CD4-positive, alpha-beta T cell treated with Interleukin-2 at 100 ng/mL for 4 hours (primary cell): ENCODE results near the gene JDP2.

ENCODE experiments used
- DNase-seq: peaks from one replicate; pipeline ENCODE4 v3.0.0-alpha.2; 2020; ENCODE audit warnings: low spot score

JDP2 gene

DNA sequence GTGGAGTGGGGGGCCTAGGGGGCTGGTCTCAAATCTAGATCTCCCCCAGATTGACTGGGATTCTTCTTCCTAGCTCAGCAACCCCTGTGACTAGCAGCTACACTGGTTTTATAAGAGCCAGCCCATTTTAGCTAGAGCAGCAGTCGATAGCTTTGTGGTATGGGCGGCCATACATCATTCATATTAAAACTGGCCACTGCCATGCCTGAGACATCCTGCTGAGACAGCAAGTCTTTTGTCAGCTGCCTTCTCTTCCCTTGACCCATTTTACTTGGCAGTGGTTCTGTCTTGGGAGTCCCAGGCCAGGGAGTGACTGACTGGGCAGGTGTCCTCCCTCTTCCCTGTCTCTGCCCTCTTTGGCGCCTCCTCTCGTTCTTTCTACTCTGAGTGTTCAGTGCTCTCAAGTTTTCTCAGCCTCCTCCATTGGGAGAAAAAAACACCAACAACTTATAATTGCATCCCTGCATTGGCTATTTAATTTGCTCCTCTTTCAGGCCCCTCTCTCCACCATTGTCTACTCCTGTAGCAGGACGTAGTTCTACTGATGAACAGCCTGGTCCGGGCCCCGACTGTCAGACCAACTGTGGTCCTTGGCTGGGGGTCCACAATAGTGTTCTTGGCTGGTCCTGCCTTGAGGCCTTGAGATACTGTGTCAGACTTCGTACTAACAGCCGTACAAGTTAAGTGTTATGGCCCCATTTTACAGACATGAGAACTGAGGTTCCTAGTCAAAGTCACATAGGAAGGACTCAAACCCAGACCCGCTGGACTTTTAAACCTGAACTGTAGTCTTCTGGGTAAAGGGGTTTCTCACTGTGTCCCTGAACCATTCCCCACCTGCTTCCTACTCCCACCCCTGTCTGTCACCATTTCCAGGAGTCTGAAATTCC, 18.3 kb upstream of the JDP2 start:
- DNase-seq = no peak

- DNase-seq = no peak
Observed at GRCh38 chr14:75411214-75411540, 16.6 kb upstream of the JDP2 start.

GRCh38 chr14:75413013-75413412, 14.8 kb upstream of the JDP2 start:
- no peak for DNase-seq

GRCh38 chr14:75417674-75418073, 10.1 kb upstream of the JDP2 start:
- no peak for DNase-seq

DNA sequence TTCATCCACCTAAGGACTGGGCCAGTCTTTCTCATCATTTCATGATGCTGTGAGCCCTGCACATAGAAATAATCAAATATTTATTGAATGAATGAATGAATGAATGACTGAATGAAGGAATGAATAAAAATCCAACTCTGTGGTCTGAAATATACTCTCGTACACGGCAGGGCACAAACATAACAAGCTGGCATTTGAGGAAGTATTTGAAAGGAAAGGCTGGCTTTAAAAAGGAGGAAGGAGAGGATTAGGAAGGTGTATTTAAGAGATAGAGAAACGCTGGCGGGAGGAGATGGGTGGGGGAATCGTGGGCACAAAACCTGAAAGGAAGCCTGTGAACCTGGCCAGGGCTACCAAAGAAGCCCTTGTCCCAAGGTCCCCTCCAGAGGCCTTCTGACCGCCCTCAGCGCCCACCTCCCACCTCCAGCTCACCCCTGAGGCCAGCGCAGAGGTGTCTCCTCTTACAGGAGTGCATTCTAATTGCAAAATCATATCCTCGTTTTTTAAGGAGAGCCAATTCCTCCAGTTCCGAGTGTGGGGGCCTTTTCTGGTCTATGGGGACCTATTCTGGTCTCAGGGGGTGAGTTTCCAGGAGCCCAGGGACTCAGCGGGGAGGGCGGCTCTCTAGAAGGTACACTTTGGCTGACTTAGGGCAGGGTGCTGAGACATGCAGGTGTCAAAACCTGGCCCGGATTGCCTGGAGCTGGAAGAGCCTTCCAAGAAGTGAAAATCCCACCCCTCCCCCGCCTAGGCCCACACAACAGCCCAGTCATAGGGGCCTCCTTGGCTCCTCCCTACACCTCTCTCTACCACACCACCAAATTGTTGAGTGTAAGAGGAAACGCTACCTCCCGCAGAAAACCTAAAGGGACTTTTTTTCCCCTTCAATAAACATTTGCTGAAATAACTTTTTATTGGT, 8.7 kb upstream of the JDP2 start:
- peak; percentile 13 for DNase-seq

DNA sequence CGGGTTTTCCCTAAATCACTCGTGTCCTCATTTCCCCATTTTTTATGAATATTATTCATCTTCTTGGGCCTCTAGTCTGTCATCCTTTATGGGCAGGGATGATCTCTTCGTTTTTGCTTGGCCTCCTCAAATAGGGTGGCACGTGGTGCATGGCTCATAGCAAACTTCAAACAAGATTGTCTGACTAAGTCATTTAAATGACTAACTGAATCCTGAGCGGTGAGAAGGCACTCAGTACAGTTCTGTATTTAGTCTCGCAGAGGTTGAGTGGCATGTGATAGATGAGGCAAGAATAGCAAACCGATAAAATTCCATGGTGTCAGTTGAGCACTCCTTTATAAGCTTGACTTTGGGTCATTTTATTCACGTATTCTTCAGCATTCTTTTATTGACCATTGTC, 5.7 kb upstream of the JDP2 start:
- DNase-seq = no peak

DNA sequence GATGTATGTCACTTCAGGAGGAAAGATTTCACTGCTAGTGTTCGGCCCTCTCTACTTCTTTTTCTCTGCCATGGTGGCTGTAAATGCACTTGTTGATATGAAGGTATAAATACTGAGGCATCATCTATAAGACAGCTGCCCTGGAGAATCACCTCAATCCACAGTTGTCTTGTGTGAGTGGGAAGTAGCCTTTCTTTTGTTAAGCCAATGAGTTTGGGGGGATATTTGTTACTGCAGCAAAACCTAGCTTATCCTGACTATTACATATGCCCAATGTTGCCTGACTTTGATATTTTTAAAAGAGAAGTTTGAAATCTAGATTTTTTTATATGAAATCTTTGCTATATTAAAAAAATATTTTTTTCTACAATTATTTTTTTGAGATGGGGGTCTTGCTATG, 3.3 kb upstream of the JDP2 start:
- DNase-seq = no peak

DNA sequence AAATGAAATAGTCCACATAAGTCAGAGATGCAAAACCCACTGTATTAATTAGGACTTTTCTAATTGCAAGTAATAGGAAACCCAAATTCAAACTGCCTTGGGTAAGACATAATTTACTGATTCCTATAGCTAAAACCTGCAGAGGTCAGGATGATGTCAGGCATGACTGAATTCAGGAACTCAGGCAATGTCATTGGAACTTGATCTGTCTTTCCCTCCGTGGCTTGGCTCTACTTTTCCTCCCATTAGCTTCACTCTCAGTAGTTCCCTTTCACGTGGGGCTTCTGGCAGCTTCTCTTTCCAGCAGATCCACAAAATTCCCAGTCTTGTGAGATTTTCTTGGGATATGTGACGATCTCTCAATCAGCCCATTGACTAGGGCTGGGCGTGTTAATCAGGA, 2.4 kb upstream of the JDP2 start:
- DNase-seq = no peak

GRCh38 chr14:75426332-75427125, 1.3 kb upstream of the JDP2 start:
- DNase-seq = peak; percentile 6

DNA sequence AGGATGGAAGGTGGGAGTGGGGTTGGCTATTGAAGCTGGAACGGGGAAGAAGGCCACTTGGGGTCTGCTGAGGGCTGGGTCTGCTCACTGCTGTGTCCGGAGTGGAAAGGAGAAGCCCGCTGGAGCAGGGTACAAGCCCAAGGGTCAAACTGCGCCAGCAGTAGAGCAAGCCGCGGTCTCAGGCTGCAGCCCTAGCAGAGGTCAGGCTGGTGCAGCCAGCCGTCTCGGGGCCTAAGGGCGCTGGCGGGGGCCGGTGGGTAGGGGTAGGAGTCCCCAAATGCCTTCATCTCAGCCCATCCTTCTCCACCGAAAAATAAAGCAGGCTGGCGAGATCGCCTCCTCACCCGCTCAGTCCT, 718 bp upstream of the JDP2 start:
- no peak for DNase-seq

- no peak for DNase-seq
Observed at GRCh38 chr14:75428230-75429104, 645 bp downstream of the JDP2 start.

DNA sequence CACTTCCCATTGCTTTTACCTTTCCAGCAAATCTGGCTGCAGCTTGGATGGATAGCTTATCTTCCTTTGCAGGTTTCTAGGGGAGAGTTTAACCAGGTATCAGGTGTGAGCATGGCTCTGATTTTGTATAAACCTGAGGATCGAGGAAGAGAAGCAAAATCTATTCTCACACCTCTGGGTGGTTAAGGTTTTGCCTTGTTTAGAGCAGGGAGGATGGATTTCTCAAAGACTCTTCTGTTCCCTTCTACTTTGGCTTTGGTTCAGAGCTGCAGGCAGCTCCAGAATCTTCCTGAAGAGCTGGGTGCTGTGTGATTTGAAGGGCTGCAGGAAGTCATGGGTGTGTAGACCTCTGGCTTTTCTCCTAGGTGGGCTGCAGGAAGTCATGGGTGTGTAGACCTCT, 1.7 kb downstream of the JDP2 start:
- no peak for DNase-seq

DNA sequence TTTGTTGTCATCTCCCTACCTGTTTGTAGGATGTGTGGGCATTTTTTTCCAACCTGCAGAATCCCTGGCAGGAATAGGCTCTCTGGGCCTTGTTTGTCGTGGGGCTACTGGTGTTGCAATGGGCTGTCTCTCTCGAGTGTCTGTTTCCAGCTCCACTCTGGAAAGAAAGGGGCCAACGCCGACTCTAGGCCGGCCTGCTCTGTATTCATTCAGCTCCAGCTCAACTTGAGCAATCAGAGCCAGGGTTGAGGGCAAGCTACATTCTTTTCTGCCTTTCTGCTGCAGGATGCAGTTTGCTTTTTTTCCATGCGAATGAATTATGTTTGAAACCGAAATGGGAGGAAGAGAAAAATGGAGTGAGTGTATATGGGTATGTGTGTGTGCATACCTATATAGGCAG, 2.3 kb downstream of the JDP2 start:
- DNase-seq = no peak

GRCh38 chr14:75430526-75430925, 2.7 kb downstream of the JDP2 start:
- no peak for DNase-seq

DNA sequence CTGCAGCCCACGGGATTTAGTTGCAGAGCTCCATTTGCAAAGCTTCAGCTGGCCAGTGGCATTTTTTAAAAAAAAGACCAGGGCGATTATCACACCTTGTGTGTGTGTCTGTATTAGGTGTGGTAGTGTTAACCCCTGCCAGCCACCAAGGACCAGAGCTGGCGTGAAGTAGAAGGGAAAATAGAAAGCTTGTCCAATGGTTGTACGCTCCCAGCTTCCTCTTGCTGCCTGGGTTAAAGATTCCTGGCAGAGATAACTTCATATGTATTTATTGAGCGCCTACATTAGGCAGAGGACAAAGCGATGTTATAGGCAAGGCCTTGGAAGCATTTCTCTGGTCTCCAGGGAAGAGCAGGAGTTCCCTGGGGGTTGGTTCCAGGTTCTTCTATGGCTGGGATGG, 3.2 kb downstream of the JDP2 start:
- no peak for DNase-seq

DNA sequence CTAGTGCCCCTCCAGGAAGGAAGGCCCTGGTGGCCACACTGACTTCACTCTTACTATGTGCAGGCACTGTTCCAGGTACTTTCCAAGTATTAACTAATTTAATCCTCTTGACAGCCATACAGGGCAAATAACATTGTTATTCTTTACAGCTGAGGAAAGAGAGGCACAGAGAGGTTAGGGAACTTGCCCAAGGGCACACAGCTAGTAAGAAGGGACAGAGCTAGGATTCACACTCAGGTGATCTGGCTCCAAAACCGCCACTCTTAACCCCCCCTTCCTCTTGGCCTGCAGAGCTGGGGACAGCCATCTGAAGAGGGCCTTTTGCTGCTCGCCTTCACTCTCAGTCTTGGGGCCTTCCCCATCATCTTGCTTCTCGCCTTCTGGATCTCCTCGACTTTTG, 4.0 kb downstream of the JDP2 start:
- DNase-seq = no peak

GRCh38 chr14:75432411-75432810, 4.6 kb downstream of the JDP2 start:
- no peak for DNase-seq

DNA sequence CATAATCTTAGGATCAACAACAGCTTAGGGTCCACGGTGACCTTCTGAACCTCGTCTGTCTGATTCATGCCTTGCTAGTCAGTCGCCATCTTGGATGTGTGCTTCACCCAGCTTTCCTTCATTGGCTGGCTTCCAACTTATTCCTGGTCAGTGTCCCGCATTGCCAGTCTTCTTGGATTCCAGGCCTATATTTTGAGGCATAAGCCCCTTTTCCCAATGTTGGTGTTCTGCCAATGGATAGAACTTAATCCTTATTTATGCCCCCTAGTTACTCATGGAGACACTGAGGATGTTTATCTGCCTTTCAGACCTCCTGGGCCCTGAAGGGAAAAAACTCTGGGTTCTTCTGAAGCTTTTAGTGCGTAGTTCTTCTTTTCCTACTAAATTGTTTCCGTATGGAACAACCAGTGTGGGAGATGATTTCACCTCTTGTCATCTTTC, 5.8 kb downstream of the JDP2 start:
- no peak for DNase-seq

DNA sequence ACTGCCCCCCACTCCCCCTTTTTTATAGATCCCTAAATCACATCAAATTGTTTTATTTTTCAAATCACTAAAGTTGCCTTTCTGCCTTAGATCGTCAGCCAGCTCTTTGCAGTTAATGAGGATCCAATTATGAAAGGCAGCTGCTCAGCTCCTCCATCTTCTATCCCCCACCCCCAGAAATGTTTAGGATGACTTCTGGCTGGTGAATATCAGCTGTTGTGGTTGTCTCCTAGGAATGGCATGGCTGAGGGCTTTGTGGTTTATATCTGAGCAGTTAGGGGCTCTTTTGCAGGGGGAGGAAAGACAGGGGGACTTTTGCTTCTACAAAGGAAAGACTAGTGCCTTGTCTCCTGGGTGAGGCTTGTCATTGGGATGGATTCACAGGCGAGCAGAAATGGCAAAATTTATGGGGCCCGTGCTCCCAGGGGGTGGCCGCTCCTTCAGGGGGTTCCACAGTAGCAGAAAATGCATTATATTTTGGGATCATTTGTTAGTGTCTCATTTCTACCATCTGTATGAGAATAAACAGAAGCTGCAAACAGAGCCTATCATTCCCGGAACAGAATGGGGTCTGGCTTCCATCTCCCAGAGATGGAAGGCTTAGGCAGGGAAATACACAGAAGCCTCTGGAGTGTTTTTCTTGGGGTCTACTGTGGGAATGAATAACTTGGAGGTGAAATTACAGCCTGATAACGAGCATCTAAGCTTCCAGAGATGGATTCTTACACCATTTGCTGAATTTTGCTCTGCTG, 6.5 kb downstream of the JDP2 start:
- DNase-seq = no peak

DNA sequence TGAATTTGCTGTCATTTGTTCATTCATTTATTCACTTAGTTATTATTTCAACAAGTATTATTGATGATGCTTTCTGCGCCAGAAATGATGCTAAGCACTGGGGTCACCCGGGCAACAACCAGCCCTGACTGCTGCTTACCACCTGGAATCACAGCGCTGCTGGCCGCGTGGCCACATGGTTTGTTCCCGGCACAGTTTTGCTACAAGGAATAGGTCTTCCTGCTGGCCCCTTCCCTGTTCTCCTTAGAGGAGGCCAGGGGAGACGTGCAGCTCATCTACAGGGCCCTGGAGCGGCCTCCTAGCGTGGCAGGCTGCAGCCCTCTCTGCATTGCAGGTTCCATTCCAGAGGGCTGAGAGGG, 7.0 kb downstream of the JDP2 start:
- DNase-seq = no peak

DNA sequence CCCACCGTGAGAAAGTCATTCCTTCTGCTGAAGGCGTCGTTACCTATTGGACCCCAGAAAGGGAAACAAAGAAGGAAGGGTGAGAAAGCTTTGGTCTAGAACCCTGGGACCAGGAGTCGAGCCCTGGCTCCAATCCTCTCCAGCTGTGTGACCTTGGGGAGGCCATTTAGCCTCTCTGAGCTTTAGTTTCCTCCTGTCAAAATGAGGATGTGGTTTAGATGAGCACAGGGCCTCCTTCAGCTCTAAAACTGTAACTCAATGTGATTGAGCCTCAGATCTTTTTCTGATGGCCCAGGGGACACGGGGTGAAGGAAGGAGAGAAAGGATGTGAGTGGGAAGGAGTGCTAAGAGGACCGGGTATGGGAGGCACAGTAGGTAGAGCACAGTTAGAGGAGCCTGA, 7.7 kb downstream of the JDP2 start:
- DNase-seq = no peak
